NCI-H345 treated with DMSO at 0.1 percent for 48 hours (cell line): ENCODE measurements around the gene RNF220.

Source experiments
- DNase-seq: peaks from one replicate; lab custom pipeline; 2025; ENCODE audit not compliant: unreplicated experiment; lab: John Stamatoyannopoulos, UW

The RNF220 gene

GRCh38 chr1:44515416-44515815, 110.4 kb downstream of the RNF220 start:
- DNase-seq, result no peak

GRCh38 chr1:44519035-44519676, 114.1 kb downstream of the RNF220 start:
- no peak for DNase-seq

GRCh38 chr1:44521378-44522080, 116.5 kb downstream of the RNF220 start:
- DNase-seq, result no peak

GRCh38 chr1:44523593-44524591, 118.8 kb downstream of the RNF220 start:
- DNase-seq, result no peak

GRCh38 chr1:44524655-44525500, 119.8 kb downstream of the RNF220 start:
- no peak for DNase-seq

- DNase-seq, result no peak
Measured at GRCh38 chr1:44526295-44527073, 121.4 kb downstream of the RNF220 start.

GRCh38 chr1:44531785-44532566, 126.9 kb downstream of the RNF220 start:
- DNase-seq, result no peak

GRCh38 chr1:44532567-44532944, 127.5 kb downstream of the RNF220 start:
- DNase-seq, result no peak

- no peak for DNase-seq
Measured at GRCh38 chr1:44534771-44535170, 129.7 kb downstream of the RNF220 start.

GRCh38 chr1:44536357-44537209, 131.5 kb downstream of the RNF220 start:
- no peak for DNase-seq

- no peak for DNase-seq
Measured at GRCh38 chr1:44537538-44537937, 132.5 kb downstream of the RNF220 start.

GRCh38 chr1:44537956-44538355, 132.9 kb downstream of the RNF220 start:
- DNase-seq, result no peak

GRCh38 chr1:44539991-44540730, 135.1 kb downstream of the RNF220 start:
- DNase-seq, result no peak

- DNase-seq, result no peak
Measured at GRCh38 chr1:44542420-44543063, 137.5 kb downstream of the RNF220 start.

GRCh38 chr1:44543064-44543744, 138.1 kb downstream of the RNF220 start:
- peak; percentile 39 for DNase-seq

- no peak for DNase-seq
Measured at GRCh38 chr1:44543786-44544185, 138.7 kb downstream of the RNF220 start.
